Mucosa of stomach (tissue), 1 donor: ENCODE data around the gene SFXN5.

ENCODE experiments used
- H3K27me3 ChIP-seq: one replicate; pipeline ENCODE4 v1.7.0; 2013; ENCODE audit warnings: mild to moderate bottlenecking, low read length; ENCODE audit not compliant: control insufficient read depth, insufficient read depth
- H3K36me3 ChIP-seq: one replicate; pipeline ENCODE4 v1.7.0; 2013; ENCODE audit warnings: low read length; ENCODE audit not compliant: control insufficient read depth, insufficient read depth
- H3K4me1 ChIP-seq: one replicate; pipeline ENCODE4 v1.7.0; 2013; ENCODE audit warnings: mild to moderate bottlenecking, low read length; ENCODE audit not compliant: control insufficient read depth, insufficient read depth
- H3K4me3 ChIP-seq: one replicate; pipeline ENCODE4 v1.7.0; 2013; ENCODE audit warnings: low read length
- H3K9ac ChIP-seq: one replicate; pipeline ENCODE4 v1.7.0; 2013; ENCODE audit warnings: mild to moderate bottlenecking, low read length, moderate library complexity
- H3K9me3 ChIP-seq: one replicate; pipeline ENCODE4 v1.7.0; 2013; ENCODE audit warnings: mild to moderate bottlenecking, low read length, moderate library complexity; ENCODE audit not compliant: control insufficient read depth
- donor health status: Pancreatic carcinoma.

Gene SFXN5

DNA sequence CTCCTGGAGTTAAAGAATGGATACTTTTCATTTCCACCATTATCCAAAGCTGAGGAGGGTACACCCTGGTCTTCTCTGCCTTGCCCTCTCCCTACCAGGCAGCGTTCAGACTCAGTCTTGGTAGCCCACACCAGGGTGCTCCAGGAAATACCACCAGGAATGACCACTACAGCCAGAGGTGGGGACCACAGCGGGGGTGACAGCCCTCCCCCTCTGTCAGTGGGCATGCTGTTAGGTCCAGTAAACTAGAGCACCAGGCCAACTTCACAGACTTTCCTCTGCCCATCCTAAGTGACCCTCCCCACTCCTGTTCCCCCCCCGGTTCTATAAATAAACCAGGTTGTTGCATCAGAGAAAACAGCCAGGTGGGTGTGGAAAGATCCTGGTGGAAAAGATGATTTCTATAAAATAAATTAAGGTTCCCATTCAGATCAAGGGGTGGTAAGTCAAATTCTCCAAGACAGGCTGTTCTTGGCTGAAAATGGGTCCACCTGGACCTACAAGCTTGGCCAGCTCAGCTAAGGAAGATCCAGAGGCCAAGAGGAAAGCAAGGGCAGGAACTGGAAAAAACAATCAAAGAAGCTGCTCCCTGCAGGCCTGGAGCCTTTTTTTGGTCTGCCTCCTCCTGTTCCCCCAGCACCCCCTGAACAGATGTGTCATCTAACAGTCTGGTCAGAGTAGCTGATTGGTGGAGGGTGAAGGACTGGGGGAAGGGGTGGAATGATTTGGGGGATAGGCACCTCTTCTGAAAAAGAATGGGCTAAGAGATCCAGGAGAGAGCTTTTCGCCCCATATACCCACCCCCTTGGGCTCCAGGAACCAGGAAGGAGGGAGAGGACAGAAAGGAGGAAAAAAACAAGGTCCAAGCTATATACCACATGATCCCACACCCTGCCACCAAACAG, 38.9 kb upstream of the SFXN5 start:
- Histone ChIP-seq H3K27me3 (no peaks in the 10 kb centered on the region), H3K9ac (no peak overlapping the region), H3K4me3 (no peak overlapping the region), H3K4me1 (peaks cover 20% of the 10 kb centered on the region), H3K9me3 (no peaks in the 10 kb centered on the region), H3K36me3 (no peaks in the 10 kb centered on the region)

DNA sequence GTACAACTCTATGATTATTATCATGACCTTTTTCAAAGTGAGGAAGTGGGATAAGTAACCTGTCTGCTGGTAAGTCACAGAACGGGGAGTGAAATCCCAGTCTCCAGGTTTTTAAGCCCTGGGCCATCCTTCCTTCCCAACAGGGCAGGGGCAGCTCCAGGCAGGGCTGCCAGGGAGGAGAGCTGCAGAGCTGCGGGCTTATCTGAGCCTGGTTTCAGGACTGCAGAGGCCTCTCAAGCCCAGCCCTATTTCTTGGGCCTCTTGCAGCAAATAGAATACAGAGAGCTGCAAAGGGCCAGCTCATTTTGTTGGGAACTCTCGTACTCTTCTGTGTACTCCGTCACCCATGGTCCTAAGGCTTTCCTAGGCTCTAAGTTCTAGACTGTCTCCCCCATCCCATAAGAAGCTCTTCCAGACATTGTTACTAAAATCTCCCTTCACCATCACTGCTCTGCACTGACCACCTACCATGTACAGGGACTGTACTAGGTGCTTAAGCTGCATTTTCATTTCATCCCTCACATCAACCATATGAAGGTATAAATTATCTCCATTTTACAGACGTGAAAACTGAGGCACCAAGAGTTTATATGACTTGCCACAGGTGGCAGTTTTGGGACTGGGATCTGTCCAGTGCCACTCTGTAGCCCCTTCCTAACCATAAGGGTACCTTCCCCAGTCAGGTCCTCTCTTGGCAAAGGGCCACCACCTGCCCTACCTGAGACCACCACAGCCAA, 38.1 kb upstream of the SFXN5 start:
- Histone ChIP-seq H3K4me1 (peaks cover 20% of the 10 kb centered on the region), H3K9me3 (no peaks in the 10 kb centered on the region), H3K9ac (no peak overlapping the region), H3K4me3 (no peak overlapping the region), H3K36me3 (no peaks in the 10 kb centered on the region), H3K27me3 (no peaks in the 10 kb centered on the region)

DNA sequence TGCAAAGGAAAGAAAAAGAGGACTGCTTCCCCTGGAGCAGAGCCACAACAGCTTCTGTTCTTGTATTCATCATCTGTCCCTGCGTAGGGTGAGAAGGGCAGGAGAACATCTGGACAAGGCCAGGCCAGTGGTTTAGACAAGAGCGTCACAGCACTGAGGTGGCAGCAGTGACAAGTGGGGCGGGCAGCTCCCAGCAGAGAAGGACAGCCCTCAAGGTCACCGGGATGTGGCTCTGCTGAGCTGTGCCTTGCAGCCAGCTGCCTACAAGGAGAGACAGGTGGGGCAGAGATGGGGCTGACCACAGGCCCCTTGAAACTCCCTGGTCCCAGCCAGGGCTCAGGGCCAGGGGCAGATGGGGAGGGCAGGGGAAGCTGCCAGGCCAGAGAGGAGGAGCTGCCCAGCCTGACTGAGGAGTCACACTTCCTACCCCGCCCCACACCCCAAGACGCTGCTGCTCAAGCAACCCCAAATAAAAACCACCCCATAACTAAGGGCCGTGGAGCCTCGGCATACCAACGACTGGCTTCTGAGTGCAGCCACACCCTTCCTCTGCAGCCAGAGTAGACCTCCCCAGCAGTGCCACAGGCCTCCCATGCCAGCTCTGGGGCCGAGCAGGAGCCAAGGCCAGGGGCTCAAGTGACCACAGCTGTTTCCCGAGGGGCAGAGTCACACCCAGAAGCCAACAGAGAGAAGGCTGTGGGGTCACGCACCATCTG, 35.9 kb upstream of the SFXN5 start:
- Histone ChIP-seq H3K9ac (no peak overlapping the region), H3K4me3 (no peak overlapping the region), H3K36me3 (no peaks in the 10 kb centered on the region), H3K4me1 (peaks cover 20% of the 10 kb centered on the region), H3K9me3 (no peaks in the 10 kb centered on the region), H3K27me3 (no peaks in the 10 kb centered on the region)

DNA sequence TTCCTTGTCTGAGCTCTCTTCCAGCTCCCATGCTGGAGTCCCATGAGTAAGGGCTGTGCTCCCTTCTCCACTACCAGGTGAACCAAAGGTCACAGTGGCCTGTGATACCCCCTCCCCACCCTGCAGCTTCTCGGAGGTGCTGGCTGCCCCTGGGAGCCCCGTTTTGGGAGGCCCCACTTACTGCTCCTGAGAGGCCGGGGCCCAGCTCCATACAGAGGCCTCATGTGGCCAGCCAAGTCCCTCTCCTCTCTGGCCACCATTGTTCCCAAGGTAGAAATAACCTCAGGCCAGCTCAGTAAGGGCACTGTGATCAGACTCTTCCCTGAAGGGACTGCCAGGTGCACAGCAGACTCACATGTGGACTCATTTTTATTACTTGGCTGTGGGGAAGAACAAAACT, 35.3 kb upstream of the SFXN5 start:
- Histone ChIP-seq H3K4me3 (no peak overlapping the region), H3K9ac (no peak overlapping the region)

DNA sequence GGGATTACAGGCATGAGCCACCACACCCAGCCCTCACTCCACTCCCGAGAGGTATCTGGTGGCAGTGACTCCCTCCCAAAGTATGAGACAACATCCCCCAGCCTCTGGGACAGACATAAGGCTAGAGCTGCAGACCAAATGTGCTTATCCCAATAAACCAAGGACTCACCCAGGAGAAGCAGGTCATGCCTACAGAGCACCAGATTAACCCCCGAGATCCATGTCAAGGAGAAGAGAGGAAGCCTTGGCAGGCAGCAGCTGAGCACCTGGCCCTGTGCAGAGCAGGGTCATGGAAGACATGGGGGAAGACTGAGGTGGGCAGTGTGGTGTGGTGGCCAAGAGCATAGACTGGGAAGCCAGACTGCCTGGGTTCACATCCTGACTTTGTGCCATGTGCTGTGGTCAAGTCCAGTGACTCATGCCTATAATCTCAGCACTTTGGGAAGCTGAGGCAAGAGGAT, 34.0 kb upstream of the SFXN5 start:
- no peaks in the 10 kb centered on the region for H3K27me3 ChIP-seq
- H3K9me3 ChIP-seq: no peaks in the 10 kb centered on the region
- H3K4me3 ChIP-seq: no peak overlapping the region
- H3K9ac ChIP-seq: no peak overlapping the region
- peaks cover 8% of the 10 kb centered on the region for H3K4me1 ChIP-seq
- H3K36me3 ChIP-seq: no peaks in the 10 kb centered on the region

More for the DNA sequence above, 35.3 kb upstream of the SFXN5 start:
- Histone ChIP-seq H3K27me3 (no peaks in the 10 kb centered on the region), H3K4me1 (peaks cover 15% of the 10 kb centered on the region), H3K9me3 (no peaks in the 10 kb centered on the region), H3K36me3 (no peaks in the 10 kb centered on the region)

DNA sequence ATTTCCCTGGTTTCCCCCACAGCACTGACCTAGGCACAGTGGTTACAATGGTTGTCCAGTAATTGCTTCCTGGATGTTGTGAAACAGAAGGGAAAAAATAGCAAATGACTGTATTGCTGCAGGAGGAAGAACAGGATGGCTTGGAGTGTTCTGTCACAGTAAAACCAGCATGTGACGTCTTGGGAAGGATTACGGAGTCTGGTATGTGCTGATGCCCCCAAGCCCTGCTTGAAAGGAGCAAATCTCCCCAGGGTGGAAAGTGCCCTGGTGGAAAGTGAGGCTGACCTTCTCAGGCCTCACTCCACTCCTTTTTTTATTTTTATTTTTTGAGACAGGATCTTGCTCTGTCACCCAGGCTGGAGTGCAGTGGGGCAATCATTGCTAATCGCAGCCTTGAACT, 33.4 kb upstream of the SFXN5 start:
- H3K9me3 ChIP-seq: no peaks in the 10 kb centered on the region
- H3K9ac ChIP-seq: no peak overlapping the region
- H3K4me1 ChIP-seq: peaks cover 8% of the 10 kb centered on the region
- no peaks in the 10 kb centered on the region for H3K27me3 ChIP-seq
- H3K4me3 ChIP-seq: no peak overlapping the region
- no peaks in the 10 kb centered on the region for H3K36me3 ChIP-seq

DNA sequence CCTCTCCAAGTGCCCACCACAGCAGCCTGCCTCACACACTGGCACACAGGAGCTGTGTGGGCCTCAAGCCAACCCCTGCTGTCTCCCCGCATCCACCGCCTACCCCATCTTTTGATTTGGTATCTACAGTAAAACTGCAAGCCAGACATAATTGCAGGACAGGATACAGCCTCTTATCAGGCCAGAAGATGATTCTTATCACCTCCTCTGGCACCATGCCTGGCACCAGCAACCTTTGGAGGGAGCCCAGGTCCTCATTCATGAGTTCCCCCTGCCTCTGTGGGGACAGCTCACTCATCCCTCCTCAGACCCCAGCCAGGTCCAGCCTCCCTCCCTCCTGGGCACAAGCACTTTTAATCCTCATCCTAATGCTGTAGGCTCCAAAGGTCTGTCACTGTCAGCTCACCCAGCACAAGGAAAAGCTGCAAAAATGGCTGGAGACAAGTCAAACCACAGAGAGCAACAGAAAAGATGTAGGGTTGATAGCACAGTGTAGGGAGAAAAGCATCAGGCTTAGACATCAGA, 31.6 kb upstream of the SFXN5 start:
- Histone ChIP-seq H3K9ac (no peak overlapping the region), H3K4me1 (peaks cover 8% of the 10 kb centered on the region), H3K4me3 (no peak overlapping the region), H3K27me3 (no peaks in the 10 kb centered on the region), H3K9me3 (no peaks in the 10 kb centered on the region), H3K36me3 (no peaks in the 10 kb centered on the region)

DNA sequence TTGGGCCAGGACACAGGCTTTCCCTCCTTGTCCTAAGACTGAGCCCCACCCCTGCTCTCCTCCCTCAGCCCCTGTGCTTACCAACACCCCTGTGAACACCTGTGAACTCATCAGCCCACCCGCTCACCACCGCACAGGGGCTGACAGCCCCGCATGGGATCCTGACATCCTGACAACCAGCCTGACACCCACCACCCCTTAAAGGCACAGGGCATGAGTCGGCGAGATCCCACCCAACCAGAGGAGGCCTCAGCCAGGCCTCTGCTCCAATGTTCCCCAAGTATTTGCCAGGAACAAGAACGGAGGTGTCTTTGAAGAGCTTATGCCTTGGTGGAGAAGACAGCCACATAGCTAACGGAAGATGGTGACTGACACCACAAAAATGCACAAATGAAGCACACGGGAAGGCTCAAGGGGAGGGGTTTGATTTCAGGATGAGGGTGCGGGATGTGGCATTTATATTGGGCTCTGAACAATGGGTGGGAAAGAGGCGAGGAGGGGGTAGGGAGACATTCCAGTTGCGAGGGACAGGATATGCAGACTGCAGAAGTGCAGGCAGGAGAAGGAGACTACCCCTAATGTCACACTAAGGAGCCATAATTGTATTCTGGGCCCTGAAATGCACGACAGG, 30.2 kb upstream of the SFXN5 start:
- Histone ChIP-seq H3K4me3 (no peak overlapping the region), H3K4me1 (no peaks in the 10 kb centered on the region), H3K9ac (no peak overlapping the region), H3K36me3 (no peaks in the 10 kb centered on the region), H3K9me3 (no peaks in the 10 kb centered on the region), H3K27me3 (no peaks in the 10 kb centered on the region)

DNA sequence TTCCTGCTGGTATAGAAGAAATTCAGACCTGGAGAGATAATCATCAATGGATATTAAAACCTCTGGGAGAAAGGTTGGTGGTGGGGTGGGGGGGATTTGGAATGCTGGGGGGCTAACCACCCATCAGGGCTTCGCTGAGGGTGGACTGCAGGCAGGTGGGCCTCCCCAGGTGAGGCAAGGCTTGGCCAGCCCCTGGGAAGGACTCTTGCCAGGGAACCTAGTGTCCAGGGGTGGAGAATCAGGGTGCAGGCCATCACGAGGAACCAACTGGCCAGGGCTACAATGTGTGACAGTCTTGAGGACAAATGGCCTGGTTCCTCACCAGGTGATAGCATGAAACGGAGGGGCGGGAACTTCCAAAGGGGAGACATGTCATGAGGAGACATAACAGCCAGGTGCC, 29.4 kb upstream of the SFXN5 start:
- Histone ChIP-seq H3K9ac (no peak overlapping the region), H3K36me3 (no peaks in the 10 kb centered on the region), H3K27me3 (no peaks in the 10 kb centered on the region), H3K4me1 (no peaks in the 10 kb centered on the region), H3K4me3 (no peak overlapping the region), H3K9me3 (no peaks in the 10 kb centered on the region)

DNA sequence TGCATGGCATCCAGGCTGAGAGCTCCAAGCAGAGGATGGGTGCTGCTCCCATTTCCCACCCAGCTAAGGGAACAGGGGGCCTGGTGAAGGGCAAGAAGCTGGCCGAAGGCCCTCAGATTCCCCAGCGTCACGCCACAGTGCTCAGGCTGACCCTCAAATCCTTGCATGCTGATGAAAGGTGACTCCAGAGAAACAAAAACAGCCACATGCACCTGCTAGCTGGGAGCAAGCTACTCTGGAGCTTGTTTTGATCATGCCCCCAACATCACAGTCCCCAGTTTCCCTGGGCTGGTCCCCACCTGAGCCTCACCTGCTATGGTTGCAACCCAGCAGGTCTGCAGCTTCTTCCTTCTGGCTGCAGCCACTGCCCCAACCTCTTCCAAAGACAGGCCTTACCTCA, 28.0 kb upstream of the SFXN5 start:
- Histone ChIP-seq H3K4me1 (no peaks in the 10 kb centered on the region), H3K9ac (no peak overlapping the region), H3K27me3 (no peaks in the 10 kb centered on the region), H3K36me3 (no peaks in the 10 kb centered on the region), H3K4me3 (no peak overlapping the region), H3K9me3 (no peaks in the 10 kb centered on the region)

DNA sequence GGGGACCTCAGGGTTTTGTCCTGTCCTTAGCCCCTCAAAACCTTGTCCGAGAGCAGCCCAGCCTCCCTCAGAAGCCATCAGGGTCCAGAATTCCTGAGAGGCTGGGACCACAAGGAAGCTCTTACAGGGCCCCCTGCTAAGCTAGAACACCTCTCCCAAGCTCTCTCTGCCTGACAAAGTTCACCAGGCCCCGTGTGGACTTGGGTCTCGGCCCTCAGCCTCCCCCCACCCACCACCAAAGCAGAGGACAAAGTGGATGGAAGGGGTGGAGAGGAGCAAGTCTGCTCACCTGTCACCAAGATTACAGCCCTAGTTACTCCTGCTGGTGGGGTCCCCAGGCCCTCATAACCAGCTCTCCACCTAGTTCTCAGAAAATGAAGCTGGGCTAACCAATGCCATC, 24.4 kb upstream of the SFXN5 start:
- Histone ChIP-seq H3K36me3 (no peaks in the 10 kb centered on the region), H3K9me3 (no peaks in the 10 kb centered on the region), H3K4me3 (no peak overlapping the region), H3K4me1 (no peaks in the 10 kb centered on the region), H3K27me3 (no peaks in the 10 kb centered on the region), H3K9ac (no peak overlapping the region)
